UCSD-AML1 (cell line): ENCODE measurements around the gene NPEPL1.
"Not testable (repeated sequence)": the region's sequence is repeated elsewhere in the genome, so short reads cannot be mapped to it uniquely, and the experiment has no call there.

Experiments
- DNase-seq: peaks from one replicate; lab custom pipeline; 2025; ENCODE audit not compliant: unreplicated experiment; lab: John Stamatoyannopoulos, UW

The NPEPL1 gene

GRCh38 chr20:58692579-58693225, at the start of gene NPEPL1:
Gene NPEPL1 (plus strand): TSS chr20:58692800. CDS start chr20:58692901, 101 bp downstream.
- DNase-seq: peak; percentile 77

- not testable (repeated sequence) for DNase-seq
Observed at GRCh38 chr20:58642896-58643295, 49.7 kb upstream of the NPEPL1 start.

- DNase-seq: no peak
Observed at GRCh38 chr20:58645412-58645968, 47.1 kb upstream of the NPEPL1 start.

- no peak for DNase-seq
Observed at GRCh38 chr20:58646257-58646656, 46.3 kb upstream of the NPEPL1 start.

- DNase-seq: no peak
Observed at GRCh38 chr20:58646703-58647102, 45.9 kb upstream of the NPEPL1 start.

- DNase-seq: no peak
Observed at GRCh38 chr20:58647162-58647795, 45.3 kb upstream of the NPEPL1 start.

- DNase-seq: no peak
Observed at GRCh38 chr20:58647796-58648501, 44.7 kb upstream of the NPEPL1 start.

GRCh38 chr20:58648502-58648825, 44.1 kb upstream of the NPEPL1 start:
- not testable (repeated sequence) for DNase-seq

- no peak for DNase-seq
Observed at GRCh38 chr20:58649288-58650180, 43.1 kb upstream of the NPEPL1 start.

GRCh38 chr20:58650181-58650775, 42.3 kb upstream of the NPEPL1 start:
- peak; percentile 69 for DNase-seq

GRCh38 chr20:58650776-58651558, 41.6 kb upstream of the NPEPL1 start, which contains the start of gene STX16:
Gene STX16 (plus strand): TSS chr20:58651283. CDS start chr20:58652007, 724 bp downstream.
- peak; percentile 95 for DNase-seq

GRCh38 chr20:58651559-58651945, 41.0 kb upstream of the NPEPL1 start:
- DNase-seq: no peak

GRCh38 chr20:58651946-58652605, 40.5 kb upstream of the NPEPL1 start:
- DNase-seq: peak; percentile 87

GRCh38 chr20:58652606-58653294, 39.9 kb upstream of the NPEPL1 start:
- no peak for DNase-seq

GRCh38 chr20:58654337-58654736, 38.3 kb upstream of the NPEPL1 start:
- DNase-seq: no peak

GRCh38 chr20:58655328-58656107, 37.1 kb upstream of the NPEPL1 start:
- DNase-seq: no peak

- DNase-seq: no peak
Observed at GRCh38 chr20:58656831-58657230, 35.8 kb upstream of the NPEPL1 start.

GRCh38 chr20:58657262-58657661, 35.3 kb upstream of the NPEPL1 start:
- no peak for DNase-seq
